Myocyte (in vitro differentiated cells): ENCODE results near the gene ANKRD34B. TPM values are rescaled to one million over a fixed set of nuclear protein-coding genes. Genes with fewer than 3 reads are reported as not detected.
"Not testable (repeated sequence)": the region's sequence is repeated elsewhere in the genome, so short reads cannot be mapped to it uniquely, and the experiment has no call there.

Experiments used
- DNase-seq: peaks from one replicate; pipeline ENCODE4 v3.0.0-alpha.2; 2012; ENCODE audit warnings: low read depth
- polyA plus RNA-seq: library from polyadenylated mRNA; unstranded; fragments of >200 nt; gene quantifications from one replicate; pipeline ENCODE4 v1.2.1, GENCODE V29; 2012; ENCODE audit warnings: missing spikeins
- total RNA-seq: library from RNA; depleted of rRNA; stranded (reverse); fragments of >200 nt; gene quantifications from 2 replicates; pipeline ENCODE4 v1.2.3, GENCODE V29; 2014

Gene ANKRD34B
- not detected in 2 replicates for total RNA-seq
- not detected for polyA plus RNA-seq

- DNase-seq = no peak
Observed at GRCh38 chr5:80569961-80570786, at the start of gene ANKRD34B. Gene ANKRD34B, minus strand, starts transcription at chr5:80570280. Its CDS starts 10,261 bp downstream, at chr5:80560019.

DNA sequence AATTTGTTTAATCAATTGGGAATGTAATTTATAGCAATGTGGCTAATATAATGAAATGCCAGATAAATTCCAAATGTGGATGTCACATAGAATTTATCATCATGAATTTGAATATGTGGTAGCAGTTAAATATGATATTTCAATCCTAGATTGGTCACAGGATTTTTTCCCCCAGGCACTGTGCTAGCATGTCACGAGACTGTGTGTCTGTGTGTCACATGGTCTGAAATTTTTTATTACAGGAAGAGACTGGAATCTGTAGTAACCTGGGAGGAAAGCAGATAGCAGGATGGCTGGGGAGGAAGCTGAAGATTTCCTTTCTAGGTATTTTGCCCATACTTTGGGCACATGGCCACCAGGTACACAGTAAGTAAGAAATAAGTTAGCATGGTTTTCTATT lies 49.0 kb upstream of the ANKRD34B start:
- no peak for DNase-seq

GRCh38 chr5:80618438-80618837 lies 48.4 kb upstream of the ANKRD34B start:
- no peak for DNase-seq

- no peak for DNase-seq
Observed at GRCh38 chr5:80615266-80615914, 45.3 kb upstream of the ANKRD34B start.

- no peak for DNase-seq
Observed at GRCh38 chr5:80609692-80610091, 39.6 kb upstream of the ANKRD34B start.

DNA sequence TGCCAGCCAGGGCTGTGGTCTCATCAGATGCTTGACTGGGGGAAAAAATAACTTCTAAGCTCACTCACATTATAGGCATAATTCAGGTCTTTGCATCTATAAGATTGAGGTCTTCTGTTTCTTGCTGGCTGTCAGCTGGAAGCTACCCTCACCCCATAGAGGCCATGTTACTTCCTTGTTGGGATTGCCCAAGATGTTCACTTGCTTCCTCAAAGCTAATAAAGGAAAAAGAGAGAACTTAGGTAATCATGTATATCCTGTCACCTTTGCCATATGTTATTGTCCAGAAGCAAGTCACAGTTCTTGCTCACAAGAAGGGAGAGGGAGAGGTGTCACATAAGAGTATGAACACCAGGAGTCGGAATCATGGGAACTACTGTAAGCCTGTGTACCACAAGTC lies 38.7 kb upstream of the ANKRD34B start:
- DNase-seq = no peak

DNA sequence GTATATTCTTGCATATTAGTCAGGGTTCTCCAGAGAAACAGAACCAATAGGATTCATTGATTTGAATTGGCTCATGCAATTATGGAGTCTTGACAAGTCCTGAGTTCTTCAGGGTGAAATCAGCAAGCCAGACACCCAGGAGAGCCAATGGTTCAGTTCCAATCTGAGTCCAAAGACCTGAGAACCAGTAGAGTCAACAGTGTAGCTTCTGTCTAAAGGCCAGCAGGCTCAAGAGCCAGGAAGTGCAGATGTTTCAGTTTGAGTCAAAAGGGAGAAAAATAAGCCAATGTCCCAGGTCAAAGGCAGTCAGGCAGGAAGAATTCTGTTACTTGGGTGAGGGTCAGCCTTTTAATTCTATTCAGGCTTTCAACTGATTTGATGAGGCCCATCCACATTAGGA lies 37.8 kb upstream of the ANKRD34B start:
- DNase-seq = no peak

DNA sequence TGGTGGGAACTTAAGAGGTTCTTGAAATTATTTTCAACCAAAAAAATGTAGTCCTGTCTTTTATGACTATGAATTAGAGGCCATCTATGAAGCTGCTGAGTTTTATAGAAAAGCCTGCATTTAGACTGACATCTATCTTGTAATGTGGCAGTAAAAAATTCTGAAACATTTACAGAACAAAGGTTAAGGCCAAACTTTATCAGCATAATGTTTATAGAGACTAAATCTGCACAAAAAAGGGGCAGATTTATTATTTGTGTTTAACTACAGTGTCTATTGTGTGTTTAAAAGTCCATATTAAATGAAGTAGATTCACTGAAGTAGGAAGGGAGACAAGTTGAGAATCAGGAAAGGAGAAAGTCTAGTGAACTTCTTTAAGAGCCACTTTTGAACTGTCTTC lies 37.3 kb upstream of the ANKRD34B start:
- DNase-seq = no peak

GRCh38 chr5:80600943-80601693 lies 31.0 kb upstream of the ANKRD34B start:
- DNase-seq = no peak

DNA sequence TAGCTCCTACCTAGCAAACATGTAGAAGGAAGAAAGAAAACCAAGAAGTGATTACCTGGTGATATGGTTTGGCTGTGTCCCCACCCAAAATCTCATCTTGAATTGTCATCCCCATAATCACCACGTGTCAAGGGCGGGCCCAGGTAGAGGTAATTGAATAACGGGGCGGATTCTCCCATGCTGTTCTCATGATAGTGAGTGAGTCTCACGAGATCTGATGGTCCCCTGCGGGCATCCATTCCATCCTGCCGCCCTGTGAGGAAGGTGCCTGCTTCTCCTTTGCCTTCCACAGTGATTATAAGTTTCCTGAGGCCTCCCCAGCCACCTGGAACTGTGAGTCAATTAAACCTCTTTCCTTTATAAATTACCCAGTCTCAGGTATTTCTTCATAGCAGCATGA lies 27.4 kb upstream of the ANKRD34B start:
- no peak for DNase-seq

DNA sequence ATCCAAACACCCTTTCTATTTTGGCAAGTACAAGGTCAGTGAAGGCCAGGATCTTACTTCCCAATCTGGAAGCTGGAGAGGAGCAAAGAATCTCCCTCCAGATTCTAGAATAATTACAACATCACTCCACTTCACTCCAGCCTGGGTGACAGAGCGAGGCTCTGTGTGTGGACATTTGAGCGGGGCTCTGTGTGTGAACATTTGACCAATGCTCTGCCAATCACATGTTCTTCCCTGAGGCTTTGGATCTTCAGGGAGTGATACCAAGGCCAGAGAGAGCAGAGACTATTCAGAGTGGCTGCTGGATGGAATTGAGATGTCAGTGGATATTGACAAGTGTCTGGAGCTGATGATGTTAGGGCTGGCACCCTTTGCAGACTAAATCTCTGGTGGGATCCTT lies 24.7 kb upstream of the ANKRD34B start:
- DNase-seq = no peak

GRCh38 chr5:80592761-80593160 lies 22.7 kb upstream of the ANKRD34B start:
- DNase-seq = no peak

GRCh38 chr5:80592105-80592504 lies 22.0 kb upstream of the ANKRD34B start:
- DNase-seq = no peak

GRCh38 chr5:80591352-80591751 lies 21.3 kb upstream of the ANKRD34B start:
- DNase-seq = peak; percentile 40

- no peak for DNase-seq
Observed at GRCh38 chr5:80590766-80591165, 20.7 kb upstream of the ANKRD34B start.

GRCh38 chr5:80588858-80589540 lies 18.9 kb upstream of the ANKRD34B start:
- no peak for DNase-seq

GRCh38 chr5:80584770-80585169 lies 14.7 kb upstream of the ANKRD34B start:
- no peak for DNase-seq

GRCh38 chr5:80580291-80580690 lies 10.2 kb upstream of the ANKRD34B start:
- DNase-seq = not testable (repeated sequence)

GRCh38 chr5:80579050-80579449 lies 9.0 kb upstream of the ANKRD34B start:
- DNase-seq = no peak

DNA sequence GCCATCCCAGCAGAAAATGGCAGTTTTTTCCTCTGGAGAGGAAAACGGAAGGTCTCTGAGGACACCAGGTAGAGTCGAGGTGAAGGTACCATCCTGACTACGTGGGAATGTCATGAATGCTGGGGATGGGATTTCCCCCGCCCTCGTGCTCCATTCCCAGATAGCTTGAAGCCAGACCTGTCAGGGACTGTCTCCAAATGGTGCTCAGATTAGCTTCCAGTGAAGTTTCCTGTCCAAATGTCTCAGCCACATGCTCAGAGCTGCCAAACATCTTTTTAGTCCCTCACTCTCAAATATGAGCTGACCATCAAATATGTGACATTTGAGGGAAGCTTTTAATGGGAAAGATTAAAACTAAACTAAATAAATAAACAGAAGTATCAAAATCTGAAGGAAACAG lies 7.6 kb upstream of the ANKRD34B start:
- no peak for DNase-seq

DNA sequence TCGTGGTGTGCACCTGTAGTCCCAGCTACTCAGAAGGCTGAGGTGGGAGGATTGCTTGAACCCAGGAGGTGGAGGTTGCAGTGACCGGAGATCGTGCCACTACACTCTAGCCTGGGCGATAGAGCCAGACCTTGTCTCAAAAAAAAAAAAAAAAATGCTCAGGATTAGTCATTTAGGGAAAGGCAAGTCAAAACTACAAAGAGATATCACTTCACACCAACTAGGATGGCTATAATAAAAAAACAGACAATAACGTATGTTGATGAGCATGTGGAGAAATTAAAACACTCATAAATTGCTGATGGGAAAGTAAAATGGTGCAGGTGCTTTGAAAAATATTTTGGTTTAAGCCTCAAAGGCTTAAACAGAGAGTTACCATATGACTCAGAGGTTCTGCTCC lies 6.3 kb upstream of the ANKRD34B start:
- DNase-seq = no peak
